ENCODE results near the gene GPR27.

DNA sequence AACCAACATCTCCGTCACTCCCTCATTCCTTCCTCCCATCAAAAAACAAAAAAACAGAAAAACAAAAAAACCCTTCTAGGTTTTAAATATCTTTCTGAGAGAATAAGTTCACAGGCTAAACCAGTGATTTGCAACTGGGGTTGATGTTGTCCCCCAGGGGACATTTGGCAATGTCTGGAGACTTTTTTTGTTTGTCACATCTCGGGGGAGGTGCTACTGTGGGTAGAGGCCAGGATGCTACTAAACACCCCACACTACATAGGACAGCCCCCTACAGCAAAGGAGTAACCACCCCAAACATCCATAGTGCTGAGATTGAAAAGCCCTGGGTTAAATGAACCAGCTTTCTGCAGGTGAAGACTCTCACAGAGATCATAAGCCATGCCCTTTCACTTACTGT is 48.3 kb downstream of the GPR27 start:
- TF ChIP-seq TAF1 (IDR thresholded peaks at IDR 0.05; ENCODE audit: borderline replicate concordance, insufficient read depth, low read length), result no peak
- TF ChIP-seq SIN3A (IDR thresholded peaks at IDR 0.05; ENCODE audit: borderline replicate concordance, insufficient read depth, low read length), result no peak
- TF ChIP-seq POLR2AphosphoS5 (IDR thresholded peaks at IDR 0.05; ENCODE audit: low read depth, low read length), result no peak
- TF ChIP-seq, protein P1, sequence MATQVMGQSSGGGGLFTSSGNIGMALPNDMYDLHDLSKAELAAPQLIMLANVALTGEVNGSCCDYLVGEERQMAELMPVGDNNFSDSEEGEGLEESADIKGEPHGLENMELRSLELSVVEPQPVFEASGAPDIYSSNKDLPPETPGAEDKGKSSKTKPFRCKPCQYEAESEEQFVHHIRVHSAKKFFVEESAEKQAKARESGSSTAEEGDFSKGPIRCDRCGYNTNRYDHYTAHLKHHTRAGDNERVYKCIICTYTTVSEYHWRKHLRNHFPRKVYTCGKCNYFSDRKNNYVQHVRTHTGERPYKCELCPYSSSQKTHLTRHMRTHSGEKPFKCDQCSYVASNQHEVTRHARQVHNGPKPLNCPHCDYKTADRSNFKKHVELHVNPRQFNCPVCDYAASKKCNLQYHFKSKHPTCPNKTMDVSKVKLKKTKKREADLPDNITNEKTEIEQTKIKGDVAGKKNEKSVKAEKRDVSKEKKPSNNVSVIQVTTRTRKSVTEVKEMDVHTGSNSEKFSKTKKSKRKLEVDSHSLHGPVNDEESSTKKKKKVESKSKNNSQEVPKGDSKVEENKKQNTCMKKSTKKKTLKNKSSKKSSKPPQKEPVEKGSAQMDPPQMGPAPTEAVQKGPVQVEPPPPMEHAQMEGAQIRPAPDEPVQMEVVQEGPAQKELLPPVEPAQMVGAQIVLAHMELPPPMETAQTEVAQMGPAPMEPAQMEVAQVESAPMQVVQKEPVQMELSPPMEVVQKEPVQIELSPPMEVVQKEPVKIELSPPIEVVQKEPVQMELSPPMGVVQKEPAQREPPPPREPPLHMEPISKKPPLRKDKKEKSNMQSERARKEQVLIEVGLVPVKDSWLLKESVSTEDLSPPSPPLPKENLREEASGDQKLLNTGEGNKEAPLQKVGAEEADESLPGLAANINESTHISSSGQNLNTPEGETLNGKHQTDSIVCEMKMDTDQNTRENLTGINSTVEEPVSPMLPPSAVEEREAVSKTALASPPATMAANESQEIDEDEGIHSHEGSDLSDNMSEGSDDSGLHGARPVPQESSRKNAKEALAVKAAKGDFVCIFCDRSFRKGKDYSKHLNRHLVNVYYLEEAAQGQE (IDR thresholded peaks at IDR 0.05; ENCODE audit: insufficient read depth in 1 of 2, low read depth in 2 of 2, low read length in 2 of 2), result no peak
- no peak for TF ChIP-seq FOXP2 (optimal IDR thresholded peaks at IDR 0.05; ENCODE audit: borderline replicate concordance, extremely low read depth, extremely low read length, insufficient read depth)

Data from PFSK-1 (cell line).